WERI-Rb-1 (cell line): ENCODE data around the gene MT4.

Experiments used
- DNase-seq: peaks from one replicate; pipeline ENCODE4 v3.0.0-alpha.2; 2020
- H3K27ac ChIP-seq: fragments of 250-450 bp; sonication (Bioruptor Pico); 2 replicates; pipeline ENCODE4 v1.5.1; 2020; ENCODE audit warnings: mild to moderate bottlenecking, moderate library complexity
- H3K27me3 ChIP-seq: fragments of 250-450 bp; sonication (Bioruptor Pico); 2 replicates; pipeline ENCODE4 v1.5.1; 2021; ENCODE audit warnings: mild to moderate bottlenecking, low read depth, moderate library complexity; ENCODE audit not compliant: insufficient read depth, severe bottlenecking
- H3K36me3 ChIP-seq: fragments of 250-450 bp; sonication (Bioruptor Pico); 2 replicates; pipeline ENCODE4 v1.5.1; 2020; ENCODE audit warnings: mild to moderate bottlenecking, moderate library complexity
- H3K4me3 ChIP-seq: 2 replicates; pipeline ENCODE4 v1.5.1; 2011; ENCODE audit warnings: low read depth, mild to moderate bottlenecking, control low read depth, low read length
- H3K9me3 ChIP-seq: fragments of 250-450 bp; sonication (Bioruptor Pico); 2 replicates; pipeline ENCODE4 v1.5.1; 2021; ENCODE audit warnings: mild to moderate bottlenecking, moderate library complexity; ENCODE audit not compliant: severe bottlenecking
- TF ChIP-seq, protein P1 (sequence below): IDR thresholded peaks from 2 replicates; pipeline ENCODE4 v1.5.1; 2011; ENCODE audit warnings: low read depth, mild to moderate bottlenecking, control low read depth, inconsistent platforms, low read length

MT4 gene

DNA sequence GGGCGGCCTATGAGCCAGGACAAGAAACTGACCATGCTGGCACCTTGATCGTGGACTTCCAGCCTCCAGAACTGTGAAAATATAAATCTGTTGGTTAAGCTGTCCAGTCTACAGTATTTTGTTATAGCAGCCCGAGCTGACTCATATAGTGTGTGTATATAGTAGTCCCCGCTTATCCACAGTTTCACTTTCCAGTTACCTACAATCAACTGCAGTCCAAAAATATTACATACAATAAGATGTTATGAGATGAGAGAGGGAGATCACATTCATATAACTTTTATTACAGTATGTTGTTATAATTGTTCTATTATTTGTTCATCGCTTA lies 29.4 kb downstream of the MT4 start:
- Histone ChIP-seq H3K27me3 (no peaks in the 10 kb centered on the region), H3K36me3 (no peaks in the 10 kb centered on the region), H3K9me3 (peaks cover 3% of the 10 kb centered on the region), H3K4me3 (no peak overlapping the region), H3K27ac (no peak overlapping the region)
- no peak for DNase-seq
- TF ChIP-seq, protein P1, sequence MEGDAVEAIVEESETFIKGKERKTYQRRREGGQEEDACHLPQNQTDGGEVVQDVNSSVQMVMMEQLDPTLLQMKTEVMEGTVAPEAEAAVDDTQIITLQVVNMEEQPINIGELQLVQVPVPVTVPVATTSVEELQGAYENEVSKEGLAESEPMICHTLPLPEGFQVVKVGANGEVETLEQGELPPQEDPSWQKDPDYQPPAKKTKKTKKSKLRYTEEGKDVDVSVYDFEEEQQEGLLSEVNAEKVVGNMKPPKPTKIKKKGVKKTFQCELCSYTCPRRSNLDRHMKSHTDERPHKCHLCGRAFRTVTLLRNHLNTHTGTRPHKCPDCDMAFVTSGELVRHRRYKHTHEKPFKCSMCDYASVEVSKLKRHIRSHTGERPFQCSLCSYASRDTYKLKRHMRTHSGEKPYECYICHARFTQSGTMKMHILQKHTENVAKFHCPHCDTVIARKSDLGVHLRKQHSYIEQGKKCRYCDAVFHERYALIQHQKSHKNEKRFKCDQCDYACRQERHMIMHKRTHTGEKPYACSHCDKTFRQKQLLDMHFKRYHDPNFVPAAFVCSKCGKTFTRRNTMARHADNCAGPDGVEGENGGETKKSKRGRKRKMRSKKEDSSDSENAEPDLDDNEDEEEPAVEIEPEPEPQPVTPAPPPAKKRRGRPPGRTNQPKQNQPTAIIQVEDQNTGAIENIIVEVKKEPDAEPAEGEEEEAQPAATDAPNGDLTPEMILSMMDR: no peak

DNA sequence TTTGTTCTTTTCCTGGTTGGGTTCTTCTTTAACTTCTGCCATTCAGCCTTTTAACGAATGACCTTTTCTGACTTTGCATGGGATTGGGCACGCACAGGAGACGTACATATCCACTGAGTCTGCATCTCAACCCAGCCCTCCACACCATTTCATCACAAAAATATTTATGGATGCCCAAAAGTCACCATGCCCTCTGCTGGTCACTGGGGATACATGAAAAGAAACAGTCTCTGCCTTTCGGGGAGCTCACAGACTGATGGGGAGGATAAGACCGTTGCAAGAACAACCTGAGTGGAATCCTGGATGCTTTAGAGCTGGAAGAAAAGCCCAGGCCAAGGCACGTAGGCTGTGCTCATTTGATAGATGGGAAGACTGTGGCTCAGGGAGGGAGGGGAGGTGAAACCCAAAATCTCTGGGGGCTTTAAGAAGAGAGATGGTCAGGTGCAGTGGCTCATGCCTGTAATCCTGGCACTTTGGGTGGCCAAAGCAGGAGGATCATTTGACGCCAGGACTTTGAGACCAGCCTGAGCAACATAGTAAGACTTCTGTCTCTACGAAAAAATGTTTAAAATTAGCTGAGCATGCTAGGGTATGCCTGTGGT lies 35.6 kb downstream of the MT4 start:
- Histone ChIP-seq H3K27me3 (no peaks in the 10 kb centered on the region), H3K27ac (no peak overlapping the region), H3K4me3 (no peak overlapping the region), H3K36me3 (no peaks in the 10 kb centered on the region), H3K9me3 (no peaks in the 10 kb centered on the region)
- TF ChIP-seq, protein P1: peak; percentile 65
- peak; percentile 60 for DNase-seq

DNA sequence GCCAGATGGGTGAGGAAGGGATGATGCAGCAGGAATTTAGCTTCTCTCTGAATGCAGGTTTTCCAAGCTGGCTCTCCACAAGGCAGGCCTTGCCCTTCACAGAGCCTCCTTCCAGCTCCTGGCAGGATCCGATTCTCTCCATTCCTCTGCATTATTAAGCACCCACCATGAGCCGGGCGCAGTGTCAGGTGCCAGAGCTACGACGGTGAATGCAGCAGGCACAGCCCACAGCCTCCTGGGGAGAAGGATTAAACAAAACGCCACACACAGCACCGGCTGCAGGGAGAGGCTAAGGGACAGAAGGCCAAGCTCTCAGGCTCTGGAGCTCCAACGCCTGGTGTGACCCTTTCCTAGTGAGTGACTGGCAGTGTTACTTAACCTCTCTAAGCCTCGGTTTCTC lies 36.5 kb downstream of the MT4 start:
- Histone ChIP-seq H3K9me3 (no peaks in the 10 kb centered on the region), H3K27ac (no peak overlapping the region), H3K27me3 (no peaks in the 10 kb centered on the region), H3K4me3 (no peak overlapping the region), H3K36me3 (no peaks in the 10 kb centered on the region)
- TF ChIP-seq, protein P1: no peak
- peak; percentile 78 for DNase-seq

DNA sequence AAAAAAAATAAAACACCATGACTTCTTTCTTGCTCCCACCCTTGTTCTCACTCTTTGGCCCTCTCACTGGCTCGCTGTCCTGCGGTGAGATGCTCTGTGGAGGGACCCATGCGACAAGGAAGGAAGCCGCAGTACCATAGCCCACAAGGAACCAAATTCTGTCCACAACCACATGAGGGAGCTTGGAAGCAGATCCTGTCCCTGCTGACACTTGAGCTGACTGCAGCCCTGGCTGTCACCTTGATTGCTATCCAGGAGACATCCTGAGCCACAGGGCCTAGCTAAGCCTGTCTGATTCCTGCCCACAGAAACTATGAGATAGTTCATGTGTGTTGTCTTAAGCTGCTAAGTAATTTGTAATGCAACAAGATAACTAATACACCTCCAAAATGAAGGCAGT lies 38.7 kb downstream of the MT4 start:
- TF ChIP-seq, protein P1: peak; percentile 89
- DNase-seq: peak; percentile 89
- H3K27ac ChIP-seq: peak overlapping the region; percentile 33
- H3K36me3 ChIP-seq: no peaks in the 10 kb centered on the region
- no peaks in the 10 kb centered on the region for H3K27me3 ChIP-seq
- no peak overlapping the region for H3K4me3 ChIP-seq
- no peaks in the 10 kb centered on the region for H3K9me3 ChIP-seq

DNA sequence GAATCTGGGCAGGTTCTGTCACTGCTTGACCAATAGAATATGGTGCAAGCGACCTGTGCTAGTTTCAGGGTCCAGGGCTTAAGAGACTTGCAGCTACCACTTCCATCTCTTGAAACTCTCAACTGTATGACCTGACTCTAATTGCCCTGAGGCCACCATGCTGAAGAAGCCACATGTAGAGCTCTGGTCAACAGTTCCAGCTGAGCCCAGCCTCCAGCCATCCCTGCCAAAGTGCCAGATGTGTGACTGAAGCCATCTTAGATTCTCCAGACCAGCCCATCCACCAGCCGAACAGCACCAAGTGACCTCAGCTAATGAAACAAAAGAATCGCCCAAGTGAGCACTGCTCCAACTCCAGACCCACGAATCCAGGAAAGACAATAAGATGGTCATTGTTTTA lies 40.1 kb downstream of the MT4 start:
- TF ChIP-seq, protein P1: no peak
- DNase-seq: no peak
- H3K27ac ChIP-seq: no peak overlapping the region
- no peaks in the 10 kb centered on the region for H3K36me3 ChIP-seq
- H3K4me3 ChIP-seq: no peak overlapping the region
- no peaks in the 10 kb centered on the region for H3K9me3 ChIP-seq
- H3K27me3 ChIP-seq: no peaks in the 10 kb centered on the region

DNA sequence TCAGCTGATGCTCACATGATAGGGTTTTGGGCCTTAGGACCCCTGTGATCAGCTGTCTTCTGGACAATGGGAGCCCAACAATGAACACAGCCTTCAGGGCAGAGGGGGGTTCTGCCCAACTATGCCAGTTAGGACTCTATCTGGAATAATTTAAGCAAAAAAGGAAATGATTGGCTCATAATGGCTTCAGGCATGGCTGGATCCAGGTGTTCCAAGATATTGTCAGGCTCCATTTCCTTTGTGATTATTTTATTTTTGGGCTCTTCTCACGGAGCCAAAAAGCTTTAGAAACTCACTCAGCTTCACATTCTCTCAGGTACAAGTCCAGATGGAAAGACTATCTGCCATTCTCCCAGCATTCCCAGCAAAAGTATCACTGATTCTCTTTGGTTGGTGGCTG lies 40.6 kb downstream of the MT4 start:
- H3K36me3 ChIP-seq: no peaks in the 10 kb centered on the region
- no peaks in the 10 kb centered on the region for H3K27me3 ChIP-seq
- H3K9me3 ChIP-seq: no peaks in the 10 kb centered on the region
- no peak overlapping the region for H3K4me3 ChIP-seq
- DNase-seq: no peak
- TF ChIP-seq, protein P1: no peak
- no peak overlapping the region for H3K27ac ChIP-seq
